ENCODE data around the gene CGB7. TPM values are rescaled to one million over a fixed set of nuclear protein-coding genes. Genes with fewer than 3 reads are reported as not detected.

Gene CGB7
- total and polyA plus RNA-seq, 9 of the 15 experiments (the other 6 are each of a cell fraction or from before 2014, with no cell fraction given) = not detected

DNA sequence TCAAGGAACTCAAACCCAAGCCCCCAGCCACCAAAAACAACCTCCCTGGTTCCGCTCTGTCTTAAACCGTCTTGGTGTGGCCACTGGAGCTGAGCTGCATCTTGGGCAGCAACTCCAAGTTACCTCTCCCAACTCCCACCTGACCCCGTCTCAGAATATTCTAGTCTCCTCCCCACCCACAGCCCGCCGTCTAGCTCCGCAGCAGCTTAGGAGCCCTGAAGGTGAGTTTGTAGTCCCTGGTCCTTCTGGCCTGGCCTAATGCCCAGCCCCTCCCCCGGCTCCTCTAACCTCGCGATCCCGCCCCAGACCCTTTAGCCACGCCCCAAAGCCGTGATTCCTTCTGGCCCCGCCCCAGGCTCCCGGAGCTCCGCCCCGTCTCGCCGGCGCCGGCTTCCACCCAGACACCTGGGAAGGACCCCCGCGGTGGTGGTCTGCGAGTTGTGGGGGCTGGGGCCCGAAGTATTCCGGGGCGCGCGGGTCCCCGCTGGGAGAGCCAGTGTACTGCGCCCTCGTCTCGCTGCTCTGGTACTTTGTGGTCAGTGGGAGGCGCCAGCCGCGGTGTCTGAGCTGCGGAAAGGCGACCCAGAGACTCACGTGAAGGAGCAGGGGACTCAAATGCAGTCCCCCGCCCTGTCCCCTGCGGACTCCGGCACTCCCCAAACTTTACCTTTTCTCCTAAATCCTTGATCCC, 38.2 kb downstream of the CGB7 start (continued):
- TF ChIP-seq, protein P1, sequence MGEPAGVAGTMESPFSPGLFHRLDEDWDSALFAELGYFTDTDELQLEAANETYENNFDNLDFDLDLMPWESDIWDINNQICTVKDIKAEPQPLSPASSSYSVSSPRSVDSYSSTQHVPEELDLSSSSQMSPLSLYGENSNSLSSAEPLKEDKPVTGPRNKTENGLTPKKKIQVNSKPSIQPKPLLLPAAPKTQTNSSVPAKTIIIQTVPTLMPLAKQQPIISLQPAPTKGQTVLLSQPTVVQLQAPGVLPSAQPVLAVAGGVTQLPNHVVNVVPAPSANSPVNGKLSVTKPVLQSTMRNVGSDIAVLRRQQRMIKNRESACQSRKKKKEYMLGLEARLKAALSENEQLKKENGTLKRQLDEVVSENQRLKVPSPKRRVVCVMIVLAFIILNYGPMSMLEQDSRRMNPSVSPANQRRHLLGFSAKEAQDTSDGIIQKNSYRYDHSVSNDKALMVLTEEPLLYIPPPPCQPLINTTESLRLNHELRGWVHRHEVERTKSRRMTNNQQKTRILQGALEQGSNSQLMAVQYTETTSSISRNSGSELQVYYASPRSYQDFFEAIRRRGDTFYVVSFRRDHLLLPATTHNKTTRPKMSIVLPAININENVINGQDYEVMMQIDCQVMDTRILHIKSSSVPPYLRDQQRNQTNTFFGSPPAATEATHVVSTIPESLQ (CRISPR knock-in tag; IDR thresholded peaks at IDR 0.05) = no peak
- TF ChIP-seq DDX20 (tag; IDR thresholded peaks at IDR 0.05; ENCODE audit: low read depth) (no peak), STAT5A (IDR thresholded peaks at IDR 0.05; ENCODE audit: borderline replicate concordance, low read length) (no peak), SETDB1 (IDR thresholded peaks at IDR 0.05; ENCODE audit: low read length) (no peak), SMAD3 (CRISPR knock-in tag; conservative IDR thresholded peaks at IDR 0.05) (no peak), NRF1 (conservative IDR thresholded peaks at IDR 0.05 in 1 of 2, IDR thresholded peaks at IDR 0.05 in 1 of 2) (peak; percentile 43 to 54; a peak in 3 of 4 replicates), YBX1 (IDR thresholded peaks at IDR 0.05) (no peak), RAD21 (CRISPR knock-in tag; conservative IDR thresholded peaks at IDR 0.05 in 1 of 2, IDR thresholded peaks at IDR 0.05 in 1 of 2) (peak in 1 of 2 experiments; percentile 21; a peak in 1 of 4 replicates)
- TF ChIP-seq, protein P2, sequence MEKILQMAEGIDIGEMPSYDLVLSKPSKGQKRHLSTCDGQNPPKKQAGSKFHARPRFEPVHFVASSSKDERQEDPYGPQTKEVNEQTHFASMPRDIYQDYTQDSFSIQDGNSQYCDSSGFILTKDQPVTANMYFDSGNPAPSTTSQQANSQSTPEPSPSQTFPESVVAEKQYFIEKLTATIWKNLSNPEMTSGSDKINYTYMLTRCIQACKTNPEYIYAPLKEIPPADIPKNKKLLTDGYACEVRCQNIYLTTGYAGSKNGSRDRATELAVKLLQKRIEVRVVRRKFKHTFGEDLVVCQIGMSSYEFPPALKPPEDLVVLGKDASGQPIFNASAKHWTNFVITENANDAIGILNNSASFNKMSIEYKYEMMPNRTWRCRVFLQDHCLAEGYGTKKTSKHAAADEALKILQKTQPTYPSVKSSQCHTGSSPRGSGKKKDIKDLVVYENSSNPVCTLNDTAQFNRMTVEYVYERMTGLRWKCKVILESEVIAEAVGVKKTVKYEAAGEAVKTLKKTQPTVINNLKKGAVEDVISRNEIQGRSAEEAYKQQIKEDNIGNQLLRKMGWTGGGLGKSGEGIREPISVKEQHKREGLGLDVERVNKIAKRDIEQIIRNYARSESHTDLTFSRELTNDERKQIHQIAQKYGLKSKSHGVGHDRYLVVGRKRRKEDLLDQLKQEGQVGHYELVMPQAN (IDR thresholded peaks at IDR 0.05; ENCODE audit: borderline replicate concordance) = no peak
- TF ChIP-seq, protein P3, sequence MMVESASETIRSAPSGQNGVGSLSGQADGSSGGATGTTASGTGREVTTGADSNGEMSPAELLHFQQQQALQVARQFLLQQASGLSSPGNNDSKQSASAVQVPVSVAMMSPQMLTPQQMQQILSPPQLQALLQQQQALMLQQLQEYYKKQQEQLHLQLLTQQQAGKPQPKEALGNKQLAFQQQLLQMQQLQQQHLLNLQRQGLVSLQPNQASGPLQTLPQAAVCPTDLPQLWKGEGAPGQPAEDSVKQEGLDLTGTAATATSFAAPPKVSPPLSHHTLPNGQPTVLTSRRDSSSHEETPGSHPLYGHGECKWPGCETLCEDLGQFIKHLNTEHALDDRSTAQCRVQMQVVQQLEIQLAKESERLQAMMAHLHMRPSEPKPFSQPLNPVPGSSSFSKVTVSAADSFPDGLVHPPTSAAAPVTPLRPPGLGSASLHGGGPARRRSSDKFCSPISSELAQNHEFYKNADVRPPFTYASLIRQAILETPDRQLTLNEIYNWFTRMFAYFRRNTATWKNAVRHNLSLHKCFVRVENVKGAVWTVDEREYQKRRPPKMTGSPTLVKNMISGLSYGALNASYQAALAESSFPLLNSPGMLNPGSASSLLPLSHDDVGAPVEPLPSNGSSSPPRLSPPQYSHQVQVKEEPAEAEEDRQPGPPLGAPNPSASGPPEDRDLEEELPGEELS (CRISPR knock-in tag; IDR thresholded peaks at IDR 0.05; ENCODE audit: borderline replicate concordance) = no peak
- TF ChIP-seq, protein P4, sequence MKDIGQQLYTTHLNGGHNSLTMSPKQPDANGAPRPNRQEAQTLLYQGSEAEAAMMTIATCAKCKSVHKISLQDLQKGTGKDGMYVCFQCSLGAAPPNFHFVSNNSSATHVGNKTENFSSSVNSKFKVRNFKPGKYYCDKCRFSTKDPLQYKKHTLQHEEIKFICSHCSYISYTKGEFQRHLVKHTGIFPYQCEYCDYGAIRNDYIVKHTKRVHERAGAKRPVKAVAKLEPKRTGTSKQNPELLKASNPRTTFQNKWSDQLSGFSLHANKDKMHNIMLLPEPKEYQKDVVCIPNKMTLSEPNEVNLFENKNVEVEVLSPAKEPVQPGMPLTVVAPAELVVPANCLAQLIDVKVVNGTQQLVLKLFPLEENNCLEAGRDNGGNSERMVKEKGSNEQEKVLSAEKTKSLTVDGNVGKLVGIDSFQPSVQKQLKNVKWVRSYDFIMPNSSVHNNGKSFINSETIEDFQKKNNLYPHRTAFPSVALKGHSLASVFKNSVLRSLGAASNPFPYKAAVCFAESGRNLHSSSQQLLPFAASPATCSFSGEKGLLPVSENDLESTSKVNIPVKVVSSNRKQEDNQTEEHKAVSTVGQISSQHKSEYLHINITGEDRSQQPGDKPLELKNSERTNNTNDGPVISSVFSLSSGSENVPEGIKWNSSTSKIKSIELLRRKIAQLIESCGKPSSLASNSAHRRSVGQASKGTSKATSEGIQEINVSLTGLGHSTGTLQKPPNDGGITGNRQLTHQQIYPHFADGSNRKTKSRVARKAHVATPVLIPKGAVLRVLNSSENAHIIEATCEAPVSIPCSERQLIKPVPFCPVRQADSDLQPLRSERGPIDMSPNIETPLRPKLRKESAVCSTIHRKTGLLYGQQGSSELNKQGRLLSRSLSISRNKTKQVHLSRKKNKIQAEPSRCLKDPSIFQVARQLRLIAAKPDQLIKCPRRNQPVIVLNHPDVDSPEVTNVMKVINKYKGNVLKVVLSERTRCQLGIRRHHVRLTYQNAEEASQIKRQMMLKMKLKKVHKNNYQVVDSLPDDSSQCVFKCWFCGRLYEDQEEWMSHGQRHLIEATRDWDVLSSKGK (CRISPR knock-in tag; IDR thresholded peaks at IDR 0.05) = no peak
- TF ChIP-seq, protein P5, sequence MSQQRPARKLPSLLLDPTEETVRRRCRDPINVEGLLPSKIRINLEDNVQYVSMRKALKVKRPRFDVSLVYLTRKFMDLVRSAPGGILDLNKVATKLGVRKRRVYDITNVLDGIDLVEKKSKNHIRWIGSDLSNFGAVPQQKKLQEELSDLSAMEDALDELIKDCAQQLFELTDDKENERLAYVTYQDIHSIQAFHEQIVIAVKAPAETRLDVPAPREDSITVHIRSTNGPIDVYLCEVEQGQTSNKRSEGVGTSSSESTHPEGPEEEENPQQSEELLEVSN (IDR thresholded peaks at IDR 0.05; ENCODE audit: borderline replicate concordance in 1 of 2, extremely low read depth in 1 of 2, insufficient read depth in 1 of 2, insufficient read length in 1 of 2, low read depth in 1 of 2, low read length in 1 of 2, poor library complexity in 1 of 2, severe bottlenecking in 1 of 2) = no peak
